C4-2B (cell line): Measurements from ENCODE around the gene EFNA1.
A peak's percentile ranks its signal among the peaks of the same experiment; 100 is the strongest.

Source experiments
- CTCF ChIP-seq: fragments of 450-650 bp; conservative IDR thresholded peaks from 2 replicates; pipeline ENCODE4 v1.5.1; 2017; ENCODE audit warnings: mild to moderate bottlenecking
- ZFX ChIP-seq: fragments of 450-650 bp; IDR thresholded peaks from 2 replicates; pipeline ENCODE4 v1.6.1; 2017

GRCh38 chr1:155084722-155085503, 42.8 kb upstream of the EFNA1 start:
- TF ChIP-seq CTCF (peak; percentile 95), ZFX (no peak)
